GM12878 (cell line): ENCODE measurements around the gene CDON.

Experiments used
- ATF2 ChIP-seq: IDR thresholded peaks from 2 replicates; pipeline ENCODE4 v1.6.1; 2012; ENCODE audit warnings: low read length, inconsistent platforms
- CHD4 ChIP-seq: fragments of 200-600 bp; sonication (generic); IDR thresholded peaks from 2 replicates; pipeline ENCODE4 v1.6.1; 2016; ENCODE audit warnings: mild to moderate bottlenecking
- CTCF ChIP-seq, 3 experiments: IDR thresholded peaks in 2 of 3; conservative IDR thresholded peaks in 1 of 3; 2 replicates each; pipeline ENCODE4 v1.5.1; 2011; ENCODE audit warnings: low read depth in 3 of 3, low read length in 3 of 3, mild to moderate bottlenecking in 3 of 3, control low read depth in 2 of 3, moderate library complexity in 2 of 3, inconsistent platforms in 1 of 3, mixed read lengths in 1 of 3; ENCODE audit not compliant: control insufficient read depth in 2 of 3, insufficient read depth in 1 of 3; ENCODE audit errors: extremely low read depth in 1 of 3
- EZH2 ChIP-seq: IDR thresholded peaks from 2 replicates; pipeline ENCODE4 v1.6.1; 2012; ENCODE audit warnings: low read depth, mild to moderate bottlenecking, control low read depth, inconsistent platforms, low read length, borderline replicate concordance; ENCODE audit not compliant: control insufficient read depth
- POLR2A ChIP-seq: IDR thresholded peaks from 2 replicates; pipeline ENCODE4 v1.6.1; 2011; ENCODE audit warnings: low read depth, mild to moderate bottlenecking, low read length
- POLR2AphosphoS5 ChIP-seq: IDR thresholded peaks from 2 replicates; pipeline ENCODE4 v1.6.1; 2011; ENCODE audit warnings: mild to moderate bottlenecking, low read length, inconsistent platforms
- RAD21 ChIP-seq: IDR thresholded peaks from 2 replicates; pipeline ENCODE4 v1.6.1; 2011; ENCODE audit warnings: mild to moderate bottlenecking, low read depth, low read length, moderate library complexity; ENCODE audit not compliant: insufficient read depth
- RFX5 ChIP-seq: IDR thresholded peaks from 2 replicates; pipeline ENCODE4 v1.6.1; 2011; ENCODE audit warnings: low read depth, low read length, improper control_type of control experiment
- TCF12 ChIP-seq: IDR thresholded peaks from 2 replicates; pipeline ENCODE4 v1.6.1; 2011; ENCODE audit warnings: low read depth, mild to moderate bottlenecking, low read length
- ZNF274 ChIP-seq: IDR thresholded peaks from one replicate; pipeline ENCODE4 v1.8.0; 2011; ENCODE audit not compliant: insufficient read length, insufficient read depth

- TF ChIP-seq RAD21 (no peak), CTCF (IDR thresholded peaks at IDR 0.05 in 2 of 3, conservative IDR thresholded peaks at IDR 0.05 in 1 of 3; ENCODE audit: control insufficient read depth in 2 of 3, extremely low read depth in 1 of 3, insufficient read depth in 1 of 3, low read depth in 3 of 3, low read length in 3 of 3) (no peak), POLR2AphosphoS5 (no peak), TCF12 (no peak), ATF2 (no peak), POLR2A (no peak), RFX5 (no peak), ZNF274 (no peak), EZH2 (no peak), CHD4 (no peak)
These were observed 119.8 kb downstream of the CDON start for GRCh38 chr11:125942771-125943428.
